Stimulated activated CD8-positive, alpha-beta memory T cell treated with anti-CD3 and anti-CD28 coated beads, Interleukin-4, amount 100 ng/mL, for 24 hours (primary cell): Measurements from ENCODE around the gene SLC9C2.
"Not testable (repeated sequence)": the region's sequence is repeated elsewhere in the genome, so short reads cannot be mapped to it uniquely, and the experiment has no call there.

Experiments used
- DNase-seq: peaks from one replicate; pipeline ENCODE4 v3.0.0-alpha.2; 2020; ENCODE audit warnings: low read depth

SLC9C2 gene

GRCh38 chr1:173581383-173582079, 21.3 kb downstream of the SLC9C2 start:
- DNase-seq, result no peak

- no peak for DNase-seq
Measured at GRCh38 chr1:173580658-173581057, 22.2 kb downstream of the SLC9C2 start.

GRCh38 chr1:173580071-173580470, 22.8 kb downstream of the SLC9C2 start:
- DNase-seq, result no peak

GRCh38 chr1:173573596-173573995, 29.3 kb downstream of the SLC9C2 start:
- no peak for DNase-seq

GRCh38 chr1:173572201-173572873, 30.5 kb downstream of the SLC9C2 start:
- no peak for DNase-seq

GRCh38 chr1:173570370-173571007, 32.4 kb downstream of the SLC9C2 start:
- DNase-seq, result no peak

- no peak for DNase-seq
Measured at GRCh38 chr1:173568483-173568882, 34.4 kb downstream of the SLC9C2 start.

GRCh38 chr1:173563846-173564245, 39.0 kb downstream of the SLC9C2 start:
- DNase-seq, result not testable (repeated sequence)

- no peak for DNase-seq
Measured at GRCh38 chr1:173562813-173563212, 40.1 kb downstream of the SLC9C2 start.

- no peak for DNase-seq
Measured at GRCh38 chr1:173561263-173561662, 41.6 kb downstream of the SLC9C2 start.

- no peak for DNase-seq
Measured at GRCh38 chr1:173560285-173560880, 42.5 kb downstream of the SLC9C2 start.

- DNase-seq, result no peak
Measured at GRCh38 chr1:173555651-173556305, 47.1 kb downstream of the SLC9C2 start.

GRCh38 chr1:173554541-173555250, 48.2 kb downstream of the SLC9C2 start:
- DNase-seq, result no peak

GRCh38 chr1:173554089-173554488, 48.8 kb downstream of the SLC9C2 start:
- DNase-seq, result no peak

GRCh38 chr1:173553312-173553711, 49.6 kb downstream of the SLC9C2 start:
- no peak for DNase-seq

- no peak for DNase-seq
Measured at GRCh38 chr1:173551699-173552098, 51.2 kb downstream of the SLC9C2 start.

- no peak for DNase-seq
Measured at GRCh38 chr1:173549813-173550212, 53.1 kb downstream of the SLC9C2 start.

GRCh38 chr1:173545688-173546087, 57.2 kb downstream of the SLC9C2 start:
- DNase-seq, result no peak

- no peak for DNase-seq
Measured at GRCh38 chr1:173536223-173536622, 66.6 kb downstream of the SLC9C2 start.

- DNase-seq, result no peak
Measured at GRCh38 chr1:173532237-173532636, 70.6 kb downstream of the SLC9C2 start.

- no peak for DNase-seq
Measured at GRCh38 chr1:173530795-173531693, 71.8 kb downstream of the SLC9C2 start.
